Loucy (cell line): ENCODE measurements around the gene CHPF2.

ENCODE experiments used
- EZH2phosphoT487 ChIP-seq: fragments of 200-600 bp; IDR thresholded peaks from 2 replicates; pipeline ENCODE4 v1.6.1; 2018; ENCODE audit warnings: antibody characterized with exemption, mild to moderate bottlenecking, moderate library complexity, borderline replicate concordance
- TF ChIP-seq, protein P1 (sequence below): fragments of 200-600 bp; sonication (generic); conservative IDR thresholded peaks from 2 replicates; pipeline ENCODE4 v1.5.1; 2014; ENCODE audit warnings: mild to moderate bottlenecking, antibody characterized with exemption, low read length

DNA sequence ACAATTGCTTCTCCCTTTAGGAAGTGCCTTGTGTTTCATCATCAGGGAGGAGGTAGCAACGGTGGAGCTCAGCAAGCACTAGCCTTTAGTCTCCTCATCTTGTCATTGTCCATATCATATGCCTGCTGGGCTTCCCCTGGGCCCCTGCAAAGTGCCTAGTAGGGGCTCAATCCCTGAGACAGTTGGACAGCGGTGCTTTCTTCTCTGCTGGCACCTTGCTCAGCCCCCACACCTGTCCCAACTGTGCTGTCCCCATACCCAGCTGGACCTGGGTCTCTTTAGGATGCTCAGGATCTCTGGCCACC lies 10.7 kb downstream of the CHPF2 start:
- TF ChIP-seq, protein P1, sequence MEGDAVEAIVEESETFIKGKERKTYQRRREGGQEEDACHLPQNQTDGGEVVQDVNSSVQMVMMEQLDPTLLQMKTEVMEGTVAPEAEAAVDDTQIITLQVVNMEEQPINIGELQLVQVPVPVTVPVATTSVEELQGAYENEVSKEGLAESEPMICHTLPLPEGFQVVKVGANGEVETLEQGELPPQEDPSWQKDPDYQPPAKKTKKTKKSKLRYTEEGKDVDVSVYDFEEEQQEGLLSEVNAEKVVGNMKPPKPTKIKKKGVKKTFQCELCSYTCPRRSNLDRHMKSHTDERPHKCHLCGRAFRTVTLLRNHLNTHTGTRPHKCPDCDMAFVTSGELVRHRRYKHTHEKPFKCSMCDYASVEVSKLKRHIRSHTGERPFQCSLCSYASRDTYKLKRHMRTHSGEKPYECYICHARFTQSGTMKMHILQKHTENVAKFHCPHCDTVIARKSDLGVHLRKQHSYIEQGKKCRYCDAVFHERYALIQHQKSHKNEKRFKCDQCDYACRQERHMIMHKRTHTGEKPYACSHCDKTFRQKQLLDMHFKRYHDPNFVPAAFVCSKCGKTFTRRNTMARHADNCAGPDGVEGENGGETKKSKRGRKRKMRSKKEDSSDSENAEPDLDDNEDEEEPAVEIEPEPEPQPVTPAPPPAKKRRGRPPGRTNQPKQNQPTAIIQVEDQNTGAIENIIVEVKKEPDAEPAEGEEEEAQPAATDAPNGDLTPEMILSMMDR = no peak
- no peak for TF ChIP-seq EZH2phosphoT487
